GM18508 (cell line): ENCODE results near the gene TACC2.
"Not testable (repeated sequence)": the region's sequence is repeated elsewhere in the genome, so short reads cannot be mapped to it uniquely, and the experiment has no call there.

ENCODE experiments used
- ATAC-seq: cut with Tn5 transposase; IDR thresholded peaks from one replicate; pipeline ENCODE4 v1.9.1; 2021; ENCODE audit warnings: moderate number of reproducible peaks; ENCODE audit not compliant: insufficient read depth, unreplicated experiment

The TACC2 gene

DNA sequence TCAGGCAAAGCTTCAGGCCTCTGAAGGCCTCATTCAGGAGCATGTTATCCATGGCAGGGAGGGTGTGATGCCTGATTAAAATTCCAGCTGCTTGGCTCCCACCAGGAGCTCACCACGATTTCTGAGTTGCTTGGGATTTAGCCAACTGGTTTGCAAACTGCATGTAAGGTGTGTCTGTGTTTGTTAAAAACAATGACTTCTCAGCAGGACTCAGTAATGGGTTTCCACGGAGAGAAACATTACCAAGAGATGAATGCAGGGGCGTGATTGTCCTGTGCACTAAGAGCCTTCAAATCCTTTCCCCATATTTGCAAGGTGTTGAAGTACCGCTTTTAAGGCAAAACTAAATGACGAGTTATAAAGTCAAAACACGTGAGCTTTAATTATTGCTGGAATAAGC, 193.3 kb downstream of the TACC2 start:
- ATAC-seq = no peak

DNA sequence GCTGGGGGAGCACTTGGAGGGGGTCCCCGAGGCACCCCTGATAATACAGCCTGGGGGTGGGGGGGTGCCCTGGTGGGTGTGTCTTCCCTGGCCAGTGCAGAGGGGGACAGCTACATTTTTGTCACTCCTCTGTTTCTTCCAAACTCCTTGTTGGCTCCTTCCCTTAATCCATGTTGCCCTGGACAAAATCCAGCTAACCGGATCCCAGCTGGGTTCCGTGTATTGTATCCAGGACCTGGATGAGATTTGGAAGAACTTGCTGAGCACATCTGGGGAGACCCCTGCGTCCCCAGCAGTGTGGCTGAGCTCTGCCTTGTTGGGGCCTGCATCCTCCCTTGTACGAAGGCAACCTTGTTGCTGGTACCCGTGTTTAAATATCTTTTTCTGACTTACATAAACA, 195.3 kb downstream of the TACC2 start:
- no peak for ATAC-seq

DNA sequence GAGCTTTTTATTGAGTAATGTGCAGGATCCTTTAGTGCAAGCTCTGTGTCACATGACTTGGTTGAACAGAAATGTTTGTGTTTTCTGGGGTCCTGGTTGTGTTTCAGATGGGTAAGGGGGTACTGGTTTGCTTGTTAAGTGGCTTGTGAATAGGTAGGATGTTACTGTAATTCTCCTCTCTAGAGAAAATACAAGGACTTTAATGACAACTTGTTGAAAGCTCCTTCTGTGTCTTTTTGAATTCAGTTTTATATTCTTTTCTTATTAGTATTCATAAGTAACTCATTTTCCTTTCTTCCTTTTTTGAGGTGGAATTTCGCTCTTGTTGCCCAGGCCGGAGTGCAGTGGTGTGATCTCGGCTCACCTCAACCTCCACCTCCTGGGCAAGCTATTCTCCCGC, 196.7 kb downstream of the TACC2 start:
- no peak for ATAC-seq

DNA sequence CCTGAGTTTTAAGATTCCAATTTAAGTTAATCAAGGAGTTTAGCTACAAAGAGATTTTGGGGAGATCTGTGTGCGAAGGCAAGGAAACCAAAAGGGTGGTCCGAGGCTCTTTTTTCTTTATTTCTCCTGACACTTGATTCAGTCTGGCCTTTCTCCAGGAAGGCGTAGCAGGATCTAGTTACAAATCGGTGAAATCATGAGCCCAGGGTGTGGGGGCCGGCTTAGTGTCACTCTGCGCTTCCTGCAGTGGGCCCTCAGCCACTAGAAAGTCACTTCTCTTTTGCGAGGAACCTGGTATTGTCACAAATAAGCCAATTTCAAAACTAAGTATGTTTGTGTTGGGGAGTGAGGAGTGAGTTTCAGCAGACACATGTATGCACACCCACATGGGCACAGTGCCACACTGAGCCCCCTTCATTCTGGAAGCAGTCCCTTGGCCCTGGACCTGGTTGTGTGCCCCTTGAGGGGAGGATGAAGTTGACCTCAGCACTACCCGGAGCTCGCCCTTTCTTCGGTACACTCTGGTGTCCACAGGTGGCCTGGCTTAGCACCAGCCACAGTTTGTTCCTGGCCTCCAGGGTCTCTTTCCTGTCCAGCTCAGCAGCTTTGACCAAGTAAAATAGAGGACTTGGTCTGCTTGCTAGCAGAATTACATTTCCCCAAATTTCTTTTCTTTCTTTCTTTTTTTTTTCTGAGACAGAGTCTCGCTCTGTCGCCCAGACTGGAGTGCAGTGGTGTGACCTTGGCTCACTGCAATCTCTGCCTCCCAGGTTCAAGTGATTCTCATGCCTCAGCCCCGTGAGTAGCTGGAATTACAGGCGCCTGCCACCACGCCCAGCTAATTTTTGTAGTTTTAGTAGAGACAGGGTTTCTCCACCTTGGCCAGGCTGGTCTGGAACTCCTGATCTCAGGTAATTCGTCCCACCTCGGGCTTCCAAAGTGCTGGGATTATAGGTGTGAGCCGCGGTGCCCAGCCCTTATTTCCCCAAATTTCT, 198.2 kb downstream of the TACC2 start:
- ATAC-seq = no peak

DNA sequence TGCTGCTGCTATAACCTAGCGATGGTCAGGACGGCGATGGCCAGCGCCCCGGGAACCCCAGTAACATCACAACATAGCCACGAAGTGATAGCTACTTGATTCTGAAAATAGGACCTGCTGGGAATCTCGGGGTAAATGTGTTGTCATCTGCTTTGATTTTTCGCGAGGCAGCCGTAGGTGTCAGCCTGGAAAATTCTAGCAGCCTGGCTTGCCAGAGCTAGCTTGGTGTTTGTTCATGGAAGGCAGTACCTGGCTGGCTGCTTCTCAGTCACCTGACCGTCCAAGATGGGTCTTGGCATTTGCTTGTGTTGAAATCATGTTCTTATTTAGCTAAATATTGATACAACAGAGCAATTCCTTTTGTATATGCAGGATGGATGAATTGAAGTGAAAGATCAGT, 199.7 kb downstream of the TACC2 start:
- no peak for ATAC-seq

DNA sequence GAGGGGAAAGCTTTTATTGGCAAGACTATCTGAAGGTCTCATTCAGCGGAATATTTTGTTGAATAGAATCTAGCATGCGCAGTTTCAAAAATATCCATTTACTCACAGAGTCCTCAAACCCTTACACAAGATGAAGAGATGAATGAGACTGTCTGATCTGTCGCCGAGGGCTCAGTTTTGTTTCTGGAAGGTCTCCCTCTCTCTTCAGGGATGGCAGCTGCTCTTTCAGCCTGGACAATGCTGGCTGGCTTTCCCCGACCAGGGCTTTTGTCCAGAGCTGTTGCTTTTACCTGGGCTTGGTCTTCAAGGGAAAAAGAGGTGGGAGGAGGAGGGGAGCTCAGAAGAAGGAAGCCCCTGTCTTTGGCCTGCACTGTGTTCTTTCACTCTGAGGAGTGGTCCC, 200.2 kb downstream of the TACC2 start:
- ATAC-seq = no peak

DNA sequence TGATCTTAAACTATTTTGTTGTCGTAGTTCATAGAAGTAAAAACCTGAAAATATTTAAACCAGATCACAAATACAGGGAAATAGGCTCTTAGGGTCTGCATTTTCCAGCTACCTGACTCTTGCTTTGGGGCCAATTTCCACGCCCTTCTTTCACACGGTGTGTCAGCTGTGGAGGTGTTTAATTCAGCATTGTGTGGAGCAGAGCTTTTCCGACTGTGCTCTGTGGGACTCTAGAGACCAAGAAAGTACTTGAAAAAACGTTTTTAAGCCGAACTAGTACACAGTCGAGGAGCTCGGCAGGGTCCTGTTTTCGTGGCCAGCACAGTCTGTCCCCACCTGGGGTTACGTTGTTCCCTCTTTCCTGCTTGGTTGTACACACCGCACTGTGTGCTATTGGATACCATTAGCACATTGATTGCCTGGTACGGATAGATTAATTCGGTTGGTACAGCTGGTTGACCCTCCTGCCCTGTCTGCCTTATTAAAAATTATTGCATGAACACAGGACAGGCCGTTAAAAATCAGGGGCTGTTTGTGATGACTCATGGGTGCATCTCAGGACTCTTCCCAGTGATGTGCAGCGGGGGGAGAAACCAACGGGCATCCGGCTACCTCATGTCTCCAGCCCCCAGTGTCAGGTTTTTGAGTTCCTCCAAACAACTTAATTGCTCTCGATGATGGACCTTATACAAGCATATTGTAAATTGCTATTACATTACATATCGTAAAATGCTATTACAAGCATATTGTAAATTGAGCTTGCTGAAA, 201.4 kb downstream of the TACC2 start:
- no peak for ATAC-seq

DNA sequence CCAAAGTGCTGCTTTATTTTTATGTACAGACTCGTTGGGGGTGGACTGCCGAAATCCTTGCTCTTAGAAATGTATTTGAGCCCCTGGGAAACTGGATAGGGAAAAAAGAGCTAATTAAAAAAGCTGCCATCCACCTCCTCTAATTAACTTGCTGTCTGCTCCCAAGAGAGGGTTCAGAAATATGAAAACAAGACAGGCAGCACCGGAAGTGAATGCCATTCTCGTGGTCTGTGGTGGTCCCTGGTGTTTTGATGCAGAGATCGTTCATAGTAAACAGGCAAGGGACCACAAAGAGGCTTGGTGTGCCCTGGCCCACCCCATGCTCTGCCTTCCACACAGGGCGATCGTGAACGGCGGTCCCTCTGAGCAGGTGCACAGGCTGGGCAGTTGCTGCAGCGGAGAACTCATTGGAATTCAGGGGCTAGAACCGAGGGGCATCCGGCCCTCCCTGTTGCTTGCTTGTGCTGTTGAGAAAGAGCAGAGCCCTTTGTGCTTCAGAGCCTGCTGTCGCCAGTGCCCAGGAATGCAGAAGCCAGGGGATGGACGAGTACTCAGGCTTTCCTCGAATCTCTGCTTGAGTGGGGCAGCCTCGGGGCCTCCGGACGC, 203.1 kb downstream of the TACC2 start:
- ATAC-seq = no peak

DNA sequence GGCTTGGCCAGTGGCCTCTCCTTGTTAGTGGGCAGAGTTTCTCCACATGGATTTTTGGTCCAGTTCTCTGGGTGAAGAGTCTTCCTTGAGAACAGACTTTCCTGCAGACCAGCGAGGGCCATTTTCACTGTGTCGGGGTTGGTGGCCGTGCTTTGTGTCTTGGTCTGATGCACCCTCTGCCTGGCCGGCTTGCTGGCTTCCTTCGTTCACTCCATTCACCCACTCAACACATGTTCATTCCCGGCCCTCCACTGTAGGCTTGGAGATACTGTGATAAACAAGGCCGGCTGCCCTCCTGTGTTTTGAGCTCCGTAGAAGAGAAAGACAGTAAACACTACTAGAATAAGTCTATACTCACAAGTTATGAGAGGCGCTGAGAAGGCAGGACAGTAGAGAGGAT, 205.3 kb downstream of the TACC2 start:
- no peak for ATAC-seq

DNA sequence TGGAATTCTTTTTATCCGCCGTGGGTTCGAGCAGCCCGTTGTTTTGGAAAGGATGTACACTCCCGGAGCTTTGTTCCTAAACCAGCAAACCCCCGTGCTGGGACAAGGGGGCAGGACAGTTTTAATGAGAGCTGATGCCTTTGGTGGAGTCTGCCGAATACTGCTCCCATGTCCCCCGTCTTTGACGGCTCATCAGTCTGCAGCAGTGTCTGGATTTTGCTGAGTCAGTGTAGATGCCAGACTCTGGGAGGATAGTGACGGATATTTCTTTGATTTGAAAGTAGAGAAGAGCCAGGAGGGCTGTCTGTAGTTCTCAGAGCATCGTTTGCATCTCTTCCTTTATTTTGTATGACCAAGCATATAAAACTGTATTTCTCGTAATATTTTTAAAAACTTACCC, 207.3 kb downstream of the TACC2 start:
- no peak for ATAC-seq

DNA sequence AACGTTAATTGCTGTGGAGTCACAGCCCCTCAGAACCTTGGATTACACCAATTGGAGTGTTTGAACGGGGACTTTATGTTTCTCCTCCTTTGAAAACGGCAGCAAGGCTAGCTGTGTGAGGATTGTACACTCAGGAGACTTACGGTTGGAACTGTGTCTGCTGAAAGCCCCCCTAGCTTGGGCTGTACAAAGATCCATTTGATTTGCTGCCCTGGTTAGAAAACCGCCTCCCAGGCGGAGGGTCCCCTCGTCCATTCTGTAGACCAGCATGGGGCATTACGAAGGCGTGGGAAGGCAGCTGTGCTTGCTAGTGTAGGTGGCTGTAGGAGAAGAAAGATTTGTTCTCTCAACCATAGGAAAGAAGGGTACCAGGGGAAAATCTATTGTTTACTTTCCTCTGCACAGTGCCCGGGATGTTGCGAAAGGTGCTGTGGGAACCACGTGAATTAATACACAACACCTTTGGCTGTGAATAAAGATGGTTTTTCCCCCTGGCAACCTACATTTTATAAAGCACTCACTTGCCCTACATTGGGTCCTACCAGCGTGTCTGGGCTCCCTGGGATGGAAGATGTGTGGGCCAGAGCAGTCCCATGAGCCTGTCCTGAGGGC, 208.8 kb downstream of the TACC2 start:
- ATAC-seq = no peak

DNA sequence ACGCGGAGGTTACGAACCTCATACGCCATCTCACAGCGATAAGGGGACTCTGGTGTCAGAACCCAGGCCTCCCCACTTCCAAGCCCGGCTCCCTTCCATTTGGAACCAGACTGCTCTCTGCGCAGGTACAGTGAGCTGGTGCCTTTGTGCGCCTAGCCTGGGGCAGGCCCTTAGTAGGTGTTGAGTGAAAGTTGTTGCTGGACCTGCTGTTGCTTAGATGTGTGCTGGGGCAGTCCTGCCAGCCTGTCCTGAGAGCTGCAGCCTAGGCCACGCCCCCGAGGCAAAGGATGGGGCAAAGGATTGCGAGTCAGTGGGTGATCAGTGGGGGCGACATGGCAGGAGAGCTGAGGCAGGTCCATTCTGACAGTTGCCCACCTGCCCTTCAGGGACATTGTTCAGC, 209.7 kb downstream of the TACC2 start:
- ATAC-seq = no peak

DNA sequence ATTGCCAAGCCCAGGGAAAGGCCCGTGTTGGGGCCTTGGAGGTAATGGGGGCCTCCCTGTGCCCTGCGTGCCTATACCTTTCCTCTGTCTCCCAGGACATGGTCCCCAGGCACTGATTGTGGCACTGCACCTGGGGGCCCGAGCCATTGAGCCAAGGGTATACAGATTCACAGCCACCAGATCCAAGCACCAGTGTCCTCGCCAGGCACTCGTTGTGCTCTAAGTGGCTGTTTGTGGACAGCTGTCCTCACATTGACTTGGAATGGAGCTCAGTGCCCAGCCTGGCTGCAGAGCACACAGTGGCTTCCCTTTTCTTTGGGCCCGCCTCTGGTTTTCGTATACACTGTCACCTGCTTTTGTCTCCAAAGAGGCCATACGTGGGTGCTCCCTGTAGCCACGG, 210.1 kb downstream of the TACC2 start:
- ATAC-seq = no peak

DNA sequence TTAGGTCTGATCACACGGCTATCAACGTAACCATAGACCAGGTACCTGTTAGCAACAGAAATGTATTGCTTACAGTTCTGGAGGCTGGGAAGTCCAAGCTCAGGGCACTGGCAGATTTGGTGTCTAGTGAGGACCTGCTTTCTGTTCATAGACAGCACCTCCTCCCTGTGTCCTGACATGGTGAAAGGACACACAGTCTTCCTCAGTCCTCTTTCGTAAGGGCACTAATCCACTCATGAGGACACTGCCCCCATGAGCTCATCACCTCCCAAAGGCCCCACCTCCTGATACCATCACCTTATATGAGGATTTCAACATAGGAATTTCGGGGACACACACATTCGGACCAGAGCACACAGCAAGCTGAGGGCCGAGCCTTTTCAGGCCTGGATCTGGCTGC, 210.7 kb downstream of the TACC2 start:
- no peak for ATAC-seq

DNA sequence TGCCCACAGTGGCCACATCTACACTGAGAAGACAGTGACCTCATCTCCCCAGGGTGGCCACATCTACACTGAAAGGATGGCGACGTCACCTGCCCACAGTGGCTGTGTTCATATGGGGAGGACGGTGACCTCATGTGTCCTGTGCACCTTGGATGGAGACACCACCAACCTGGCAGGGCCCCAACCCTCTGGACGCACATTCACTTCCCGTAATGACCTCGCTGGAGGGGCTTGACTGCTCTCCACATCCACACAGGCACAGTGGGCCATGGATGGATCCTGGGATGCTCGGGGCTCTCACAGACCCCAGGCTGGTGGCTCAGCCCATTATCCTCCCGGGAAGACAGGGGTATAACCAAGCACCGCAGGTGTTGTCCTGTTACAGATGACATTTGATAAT, 212.4 kb downstream of the TACC2 start:
- ATAC-seq = no peak

DNA sequence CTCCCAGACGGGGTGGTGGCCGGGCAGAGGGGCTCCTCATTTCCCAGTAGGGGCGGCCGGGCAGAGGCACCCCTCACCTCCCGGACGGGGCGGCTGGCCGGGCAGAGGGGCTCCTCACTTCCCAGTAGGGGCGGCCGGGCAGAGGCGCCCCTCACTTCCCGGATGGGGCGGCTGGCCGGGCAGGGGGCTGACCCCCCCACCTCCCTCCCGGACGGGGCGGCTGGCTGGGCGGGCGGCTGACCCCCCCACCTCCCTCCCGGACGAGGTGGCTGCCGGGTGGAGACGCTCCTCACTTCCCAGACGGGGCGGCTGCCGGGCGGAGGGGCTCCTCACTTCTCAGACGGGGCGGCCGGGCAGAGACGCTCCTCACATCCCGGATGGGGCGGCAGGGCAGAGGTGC, 214.2 kb downstream of the TACC2 start:
- not testable (repeated sequence) for ATAC-seq

DNA sequence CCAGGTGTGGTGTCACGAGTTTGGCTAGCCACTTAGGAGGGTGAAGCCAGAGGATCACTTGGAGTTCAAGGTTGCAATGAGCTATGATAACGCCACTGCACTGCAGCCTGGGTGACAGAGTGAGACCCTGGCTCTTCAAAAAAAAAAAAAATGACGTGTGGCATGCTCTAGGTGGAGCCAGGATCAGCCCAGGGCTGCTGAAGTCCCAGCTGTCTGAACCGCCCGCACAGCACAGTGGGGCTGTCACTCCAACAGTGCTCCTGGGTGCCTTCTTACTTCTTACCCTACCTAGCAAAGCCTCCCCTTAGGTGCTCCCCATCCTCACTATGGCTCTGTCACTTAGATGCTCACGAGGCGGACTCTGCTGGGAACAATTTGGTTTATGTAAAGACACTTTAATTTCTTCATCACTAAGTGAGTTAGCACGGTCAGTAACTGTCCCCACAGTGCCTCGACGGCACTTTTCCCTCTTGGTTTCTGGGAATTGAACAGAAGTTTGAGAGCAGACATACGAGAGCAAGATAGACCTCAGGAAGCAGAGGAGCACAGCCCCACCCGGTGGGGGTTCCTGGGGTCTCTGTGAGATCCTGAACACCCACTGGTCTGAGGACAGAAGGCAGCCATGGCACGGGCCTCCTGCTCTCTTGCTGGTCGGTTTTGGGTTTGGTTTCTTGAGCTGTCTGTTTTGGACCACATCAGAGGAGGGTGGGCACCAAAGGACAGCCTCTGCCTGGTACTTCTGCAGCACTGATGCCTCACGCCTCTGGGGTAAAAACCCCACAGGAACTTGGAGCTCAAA, 215.9 kb downstream of the TACC2 start:
- ATAC-seq = no peak

DNA sequence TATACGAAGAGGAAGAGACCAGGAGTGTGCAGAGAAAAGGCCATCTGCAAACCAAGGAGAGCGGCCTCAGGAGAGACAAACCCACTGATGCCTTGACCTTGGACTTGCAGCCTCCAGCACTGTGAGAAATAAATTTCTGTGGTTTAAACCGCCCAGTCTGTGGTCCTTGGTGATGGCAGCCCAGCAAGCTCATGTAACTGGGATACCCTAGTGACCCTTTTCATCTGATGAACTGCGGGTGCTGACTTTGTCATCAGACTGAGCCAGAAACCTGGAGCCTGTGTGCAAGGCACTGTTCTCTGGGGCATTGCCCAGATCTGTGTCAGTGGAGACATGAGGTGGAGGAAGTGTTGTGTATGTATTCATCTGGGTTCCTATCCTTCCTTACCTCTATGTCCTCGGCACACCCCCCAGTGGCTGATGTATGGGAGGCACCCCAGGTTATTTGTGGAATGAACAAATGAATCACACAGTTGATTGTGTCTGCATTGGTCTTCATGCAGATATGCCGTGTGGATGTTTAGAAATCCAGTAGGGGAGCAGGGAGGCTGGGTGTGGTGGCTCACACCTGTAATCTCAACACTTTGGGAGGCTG, 217.6 kb downstream of the TACC2 start:
- no peak for ATAC-seq

DNA sequence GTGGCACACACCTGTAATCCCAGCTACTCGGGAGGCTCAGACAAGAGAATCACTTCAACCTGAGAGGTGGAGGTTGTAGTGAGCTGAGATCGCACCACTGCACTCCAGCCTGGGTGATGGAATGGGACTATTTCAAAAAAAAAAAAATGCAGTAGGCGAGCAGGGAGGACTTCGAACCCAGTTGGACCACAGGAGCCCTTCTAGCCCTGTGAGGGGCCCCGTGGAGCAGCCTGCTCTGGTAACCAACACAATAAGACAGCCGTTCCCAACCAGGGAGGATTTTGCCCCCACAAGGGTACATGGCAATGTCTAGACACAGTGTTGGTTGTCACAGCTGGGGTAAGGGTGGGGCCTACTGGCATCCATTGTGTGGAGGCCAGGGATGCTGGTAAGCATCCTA, 218.2 kb downstream of the TACC2 start:
- ATAC-seq = no peak

DNA sequence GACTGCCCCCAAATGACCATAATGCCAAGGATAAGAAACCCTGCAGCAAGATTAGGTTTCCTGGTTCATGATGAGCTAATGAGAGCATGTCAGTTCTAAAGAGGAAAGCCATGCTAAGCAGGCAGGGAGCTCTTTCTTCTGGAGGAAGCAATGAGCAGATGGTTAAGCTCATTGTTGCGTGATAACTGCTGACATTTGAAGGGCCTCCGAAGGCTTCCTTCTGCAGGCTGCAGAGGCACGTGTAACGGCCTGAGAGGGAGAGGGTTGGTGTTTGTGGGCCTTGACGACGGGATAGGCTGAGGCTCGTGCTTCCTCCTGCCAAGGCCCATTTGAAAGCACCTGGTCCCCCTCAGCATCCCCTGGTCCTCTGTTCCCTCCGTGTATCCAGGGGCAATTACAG, 218.6 kb downstream of the TACC2 start:
- no peak for ATAC-seq
